NCI-H1092 treated with DMSO at 0.1 percent for 48 hours (cell line): ENCODE measurements around the gene RPS15A.
"Not testable (repeated sequence)": the region's sequence is repeated elsewhere in the genome, so short reads cannot be mapped to it uniquely, and the experiment has no call there.

Experiments used
- DNase-seq: peaks from one replicate; lab custom pipeline; 2025; lab: John Stamatoyannopoulos, UW

RPS15A gene

DNA sequence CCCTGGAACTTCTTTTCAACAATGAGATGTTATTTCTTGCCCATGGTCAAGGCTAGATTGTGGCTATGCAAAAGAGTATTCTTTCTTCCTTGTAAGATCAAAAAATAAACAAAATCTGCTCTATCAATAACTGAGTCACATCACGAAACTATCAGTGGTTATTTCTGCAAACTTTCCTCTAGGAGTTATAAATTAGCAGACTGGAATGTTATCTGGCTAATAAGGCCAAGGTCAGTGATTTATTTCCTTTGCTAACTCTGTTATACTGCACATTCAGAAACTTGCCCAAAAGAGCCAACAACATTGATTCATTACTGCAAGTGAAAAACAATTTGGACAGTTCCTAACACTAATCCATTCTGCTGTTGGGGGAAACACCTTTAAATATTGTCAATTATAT, 6.2 kb upstream of the RPS15A start:
- no peak for DNase-seq

DNA sequence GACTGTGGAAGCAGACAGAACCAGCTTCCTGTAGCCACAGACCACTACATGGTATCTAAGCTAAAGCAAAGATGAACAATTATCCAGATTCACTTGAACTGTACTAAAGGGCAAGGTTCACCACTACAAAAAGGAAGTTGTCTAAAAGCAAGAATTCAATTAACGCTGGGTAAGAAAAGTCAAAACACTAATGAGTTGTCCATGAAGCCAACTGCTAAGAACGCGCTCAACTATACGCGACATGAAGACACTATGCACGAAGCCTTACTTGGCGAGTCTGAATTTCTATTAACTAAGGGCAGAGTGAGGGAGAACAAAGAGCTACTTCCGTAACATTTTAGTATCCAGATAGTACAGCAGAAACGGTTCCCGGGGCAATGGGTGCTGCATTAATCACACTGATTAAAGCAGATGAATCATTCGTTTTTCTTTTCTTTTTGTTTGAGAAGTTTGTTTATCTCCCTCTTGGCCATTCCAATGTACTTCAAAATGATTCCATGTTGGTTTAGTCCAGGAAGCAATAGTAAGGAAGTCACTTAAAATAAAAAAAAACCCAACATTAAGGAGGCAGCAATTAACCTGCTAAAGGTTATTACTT, 2.8 kb upstream of the RPS15A start:
- no peak for DNase-seq

DNA sequence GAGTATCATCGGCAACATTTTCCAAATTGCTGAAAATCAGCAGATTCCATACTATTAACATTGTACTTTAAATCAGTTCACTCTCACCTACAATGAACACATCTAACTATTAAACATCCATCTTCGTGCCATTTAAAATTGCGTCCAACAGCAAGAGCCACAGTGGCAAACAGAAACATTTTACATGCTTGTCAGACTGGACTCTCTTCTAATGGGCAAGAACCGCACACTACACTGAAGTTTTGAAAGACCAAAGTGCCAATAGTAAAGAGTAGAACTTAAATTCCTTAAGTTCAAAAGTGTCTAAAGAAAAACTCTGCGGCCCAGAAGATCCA, 652 bp downstream of the RPS15A start:
- no peak for DNase-seq

DNA sequence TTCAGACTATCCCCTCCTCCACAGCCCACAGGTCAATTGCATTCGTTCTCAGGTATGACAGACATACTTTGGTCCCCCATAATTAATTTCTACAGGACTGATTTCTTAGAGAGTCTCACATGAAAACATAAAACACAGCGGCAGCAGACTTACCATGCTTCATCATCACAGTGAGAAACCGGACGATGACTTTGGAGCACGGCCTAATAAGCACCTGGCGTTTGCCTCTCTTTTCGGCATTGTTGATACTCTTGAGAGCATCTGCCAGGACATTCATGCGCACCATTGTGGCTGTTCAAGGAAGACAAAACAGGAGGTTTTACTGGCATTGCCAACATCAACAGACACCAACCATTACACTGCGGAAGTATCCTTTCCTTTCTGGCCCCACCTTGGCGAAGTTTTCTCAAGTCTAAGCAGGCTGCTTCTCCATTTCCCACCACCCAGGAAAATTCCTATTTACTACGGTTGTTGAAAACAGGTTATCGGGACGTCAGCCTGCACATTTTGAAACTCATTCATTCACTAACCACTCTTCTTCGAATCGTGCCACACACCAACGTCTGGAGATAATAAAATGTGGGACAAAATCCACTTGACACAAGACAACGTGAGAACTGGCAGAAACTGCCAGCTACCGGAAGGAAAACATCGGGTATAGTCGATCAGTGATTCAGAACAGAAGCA, 1.2 kb downstream of the RPS15A start:
- DNase-seq: no peak

DNA sequence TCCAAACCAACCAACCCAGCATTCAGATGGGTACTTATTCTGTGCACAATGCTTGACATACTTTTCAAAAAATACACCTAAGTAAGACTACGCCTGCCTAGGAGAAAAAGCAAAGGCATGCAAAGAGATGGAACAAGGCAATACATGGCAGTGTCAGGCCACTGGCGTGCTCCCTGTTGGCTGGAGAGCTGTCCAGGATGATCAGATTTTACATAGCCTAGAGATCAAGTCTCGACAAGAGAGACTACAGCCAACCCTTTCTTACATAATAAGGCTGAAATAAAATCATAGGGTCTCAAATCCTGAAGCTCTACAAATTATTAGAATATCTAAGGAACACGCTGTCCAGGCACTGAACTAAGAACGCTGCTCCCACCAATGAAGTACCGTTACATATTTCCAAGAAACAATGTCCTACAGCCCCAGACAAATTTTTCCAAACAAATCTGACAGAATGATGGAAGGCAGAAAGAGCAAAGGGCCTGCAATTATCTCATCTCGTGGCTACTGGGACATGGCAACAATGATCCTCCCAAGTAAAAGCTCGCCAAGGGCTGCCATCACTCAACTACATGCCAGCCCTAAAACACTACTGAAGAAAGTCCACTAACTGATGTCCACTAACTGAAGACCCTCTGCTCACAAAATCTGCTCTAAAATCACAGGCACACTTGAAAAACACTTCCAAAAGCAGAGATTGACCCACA, 5.1 kb downstream of the RPS15A start:
- no peak for DNase-seq

DNA sequence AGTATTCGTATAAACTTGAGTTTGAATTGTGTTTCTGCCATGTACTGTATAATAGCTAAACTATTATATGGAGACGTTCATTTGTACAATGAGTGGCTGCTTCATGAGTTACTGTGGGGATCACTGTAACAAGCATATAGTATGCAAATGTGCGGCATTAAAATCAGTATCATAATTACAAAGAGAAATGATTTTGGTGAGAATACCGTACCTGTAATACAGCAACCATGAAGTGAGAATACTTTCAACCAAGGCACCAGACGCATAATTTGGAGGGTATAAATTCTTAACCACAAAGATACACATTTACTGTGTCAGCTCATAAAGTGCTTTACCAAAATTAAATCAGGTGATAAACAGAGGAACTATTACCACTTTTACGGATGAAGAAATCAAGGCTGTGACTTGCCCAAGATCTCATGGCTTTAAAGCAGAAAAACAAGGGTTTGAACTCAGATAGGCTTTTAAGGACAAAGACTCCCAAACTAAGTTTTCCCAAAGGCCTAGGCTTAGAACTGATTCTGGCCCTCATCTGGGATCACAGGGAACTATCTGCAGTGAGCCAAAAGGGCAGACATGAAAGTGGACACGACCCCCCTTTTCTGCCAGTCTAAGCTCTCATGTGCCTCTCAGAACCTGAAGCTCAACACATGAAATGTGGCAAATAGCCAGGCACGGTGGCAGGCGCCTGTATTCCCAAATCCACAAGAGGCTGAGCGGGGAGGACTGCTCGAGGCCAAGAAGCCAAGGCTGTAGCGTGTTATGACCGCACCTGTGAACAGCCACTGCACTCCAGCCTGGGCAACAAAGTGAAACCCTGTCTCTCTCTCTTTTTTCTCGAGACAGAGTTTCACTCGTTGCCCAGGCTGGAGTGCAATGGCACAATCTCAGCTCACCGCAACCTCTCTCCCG, 6.4 kb downstream of the RPS15A start:
- DNase-seq: no peak

DNA sequence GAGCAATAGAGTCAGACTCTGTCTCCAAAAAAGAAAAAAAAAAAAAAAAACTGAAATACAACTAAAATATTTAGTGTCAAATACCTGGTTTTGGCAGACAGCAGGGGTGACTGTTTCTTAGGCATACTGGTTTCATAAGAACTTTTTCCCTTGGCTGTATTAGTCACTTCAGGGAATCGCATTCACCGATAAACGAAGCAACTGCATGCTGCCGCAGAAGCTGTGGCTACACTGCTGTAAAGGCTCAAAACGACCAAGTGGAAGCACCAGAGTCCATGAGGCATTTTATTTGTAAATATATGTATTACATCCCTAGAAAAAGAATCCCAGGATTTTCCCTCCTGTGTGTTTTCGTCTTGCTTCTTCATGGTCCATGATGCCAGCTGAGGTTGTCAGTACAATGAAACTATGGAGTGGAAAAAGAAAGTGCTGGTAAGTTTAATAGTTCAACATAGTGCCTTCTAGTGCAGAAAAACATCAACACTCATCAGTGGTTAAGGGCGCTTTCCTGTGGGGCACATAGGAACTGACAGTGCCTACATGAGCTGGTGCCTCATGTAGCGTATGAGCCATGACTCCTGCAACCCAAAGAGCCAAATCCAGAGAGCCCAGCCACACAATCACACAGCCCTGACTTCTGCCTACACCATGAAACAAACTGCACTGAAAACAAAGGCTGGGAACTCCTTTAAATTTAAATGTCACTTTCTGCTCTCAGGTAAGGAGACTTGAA, 7.3 kb downstream of the RPS15A start:
- no peak for DNase-seq

DNA sequence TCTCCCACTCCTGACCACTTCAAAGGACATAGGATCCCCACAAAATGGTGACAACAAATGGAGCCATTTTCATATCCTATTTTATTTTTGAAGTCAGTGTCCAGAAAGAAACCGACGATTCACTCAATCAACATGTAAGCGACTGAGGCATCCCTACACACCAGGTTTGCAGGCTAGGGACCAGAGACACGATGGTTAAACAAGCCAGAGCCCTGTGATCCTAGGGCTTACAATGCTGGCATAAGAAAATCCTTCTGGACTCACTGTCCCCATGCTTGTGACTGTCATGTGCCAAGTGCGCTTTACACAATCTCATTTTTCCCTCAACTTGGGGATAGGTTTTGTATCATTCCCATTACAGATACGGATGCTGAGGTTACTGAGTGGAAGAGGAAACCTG, 8.9 kb downstream of the RPS15A start:
- not testable (repeated sequence) for DNase-seq

DNA sequence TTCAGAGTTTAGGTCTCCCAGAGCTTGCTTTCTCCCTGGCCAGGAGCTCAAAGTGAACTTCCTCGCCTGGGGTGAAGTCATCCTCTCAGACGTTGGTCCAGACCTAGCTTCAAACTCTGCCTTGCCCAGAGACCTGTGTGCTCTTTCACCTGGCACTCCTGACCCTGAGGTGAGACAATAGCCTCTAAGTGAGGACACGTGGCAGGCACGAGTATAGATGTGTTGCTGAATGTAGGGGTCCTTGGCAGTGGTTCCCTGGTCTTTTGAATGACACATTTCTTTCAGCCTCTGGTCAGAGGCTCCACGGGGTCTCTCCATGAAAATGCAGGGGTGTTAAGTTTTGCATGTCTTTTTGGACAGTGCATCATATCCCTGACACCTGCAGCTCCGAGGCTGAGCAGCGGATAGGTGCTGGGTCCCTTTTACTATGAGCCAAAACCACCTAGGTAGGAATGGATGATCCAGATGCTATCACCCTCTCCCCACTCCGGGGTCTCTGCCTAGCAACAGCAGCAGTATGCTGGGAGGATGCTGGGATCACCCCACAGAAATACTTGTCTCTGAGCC, 9.6 kb downstream of the RPS15A start:
- not testable (repeated sequence) for DNase-seq

DNA sequence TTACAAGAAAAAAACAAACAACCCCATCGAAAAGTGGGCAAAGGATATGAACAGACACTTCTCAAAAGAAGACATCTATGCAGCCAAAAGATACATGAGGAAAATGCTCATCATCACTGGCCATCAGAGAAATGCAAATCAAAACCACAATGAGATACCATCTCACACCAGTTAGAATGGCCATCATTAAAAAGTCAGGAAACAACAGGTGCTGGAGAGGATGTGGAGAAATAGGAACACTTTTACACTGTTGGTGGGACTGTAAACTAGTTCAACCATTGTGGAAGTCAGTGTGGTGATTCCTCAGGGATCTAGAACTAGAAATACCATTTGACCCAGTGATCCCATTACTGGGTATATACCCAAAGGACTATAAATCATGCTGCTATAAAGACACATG, 12.5 kb downstream of the RPS15A start:
- not testable (repeated sequence) for DNase-seq

DNA sequence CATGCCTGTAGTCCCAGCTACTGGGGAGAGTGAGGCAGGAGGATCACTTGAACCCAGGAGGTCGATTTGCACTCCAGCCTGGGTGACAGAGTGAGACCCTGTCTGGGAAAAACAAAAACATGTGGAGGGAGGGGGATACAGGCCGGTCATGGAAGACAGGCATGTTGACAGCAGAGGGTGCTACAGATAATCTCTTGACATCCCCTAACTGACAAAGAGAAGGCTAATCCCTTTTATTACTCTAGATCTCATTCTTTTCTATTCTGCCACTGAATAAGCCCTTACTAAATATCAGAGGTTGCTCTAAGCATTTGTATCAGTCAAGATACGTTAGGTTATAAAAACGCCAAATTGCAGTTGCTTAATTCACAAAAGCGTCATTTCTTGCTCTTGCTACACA, 13.8 kb downstream of the RPS15A start:
- DNase-seq: not testable (repeated sequence)

DNA sequence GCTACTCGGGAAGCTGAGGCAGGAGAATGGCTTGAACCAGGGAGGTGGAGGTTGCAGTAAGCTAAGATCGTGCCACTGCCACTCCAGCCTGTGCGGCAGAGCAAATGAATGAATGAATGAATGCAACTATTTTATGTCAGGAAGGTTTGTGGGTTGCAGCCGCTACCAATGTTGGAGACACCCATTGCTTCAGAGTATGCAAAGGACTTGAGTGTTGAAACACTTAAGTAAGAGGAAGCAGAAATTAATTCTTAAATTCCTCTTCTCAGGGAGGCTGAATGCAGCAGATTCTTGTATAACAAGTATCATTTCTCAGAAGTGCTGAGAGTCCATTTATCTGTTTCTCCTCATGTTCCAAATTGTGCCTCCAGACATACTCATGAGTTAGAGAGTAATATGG, 15.5 kb downstream of the RPS15A start:
- not testable (repeated sequence) for DNase-seq

DNA sequence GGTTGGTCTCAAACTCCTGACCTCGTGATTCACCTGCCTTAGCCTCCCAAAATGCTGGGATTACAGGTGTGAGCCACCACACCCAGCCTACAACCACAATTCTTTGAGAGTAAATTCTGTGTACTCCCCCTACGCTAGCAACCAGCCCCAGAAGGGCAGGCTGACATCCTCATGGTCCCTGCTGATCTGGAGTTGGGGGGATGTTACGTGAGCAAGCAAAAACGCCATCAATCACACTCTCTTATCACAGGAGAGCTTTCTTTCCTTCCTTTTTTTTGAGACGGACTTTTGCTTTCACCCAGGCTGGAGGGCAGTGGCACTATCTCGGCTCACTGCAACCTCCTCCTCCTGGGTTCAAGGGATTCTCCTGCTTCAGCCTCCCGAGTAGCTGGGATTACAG, 18.0 kb downstream of the RPS15A start:
- not testable (repeated sequence) for DNase-seq

DNA sequence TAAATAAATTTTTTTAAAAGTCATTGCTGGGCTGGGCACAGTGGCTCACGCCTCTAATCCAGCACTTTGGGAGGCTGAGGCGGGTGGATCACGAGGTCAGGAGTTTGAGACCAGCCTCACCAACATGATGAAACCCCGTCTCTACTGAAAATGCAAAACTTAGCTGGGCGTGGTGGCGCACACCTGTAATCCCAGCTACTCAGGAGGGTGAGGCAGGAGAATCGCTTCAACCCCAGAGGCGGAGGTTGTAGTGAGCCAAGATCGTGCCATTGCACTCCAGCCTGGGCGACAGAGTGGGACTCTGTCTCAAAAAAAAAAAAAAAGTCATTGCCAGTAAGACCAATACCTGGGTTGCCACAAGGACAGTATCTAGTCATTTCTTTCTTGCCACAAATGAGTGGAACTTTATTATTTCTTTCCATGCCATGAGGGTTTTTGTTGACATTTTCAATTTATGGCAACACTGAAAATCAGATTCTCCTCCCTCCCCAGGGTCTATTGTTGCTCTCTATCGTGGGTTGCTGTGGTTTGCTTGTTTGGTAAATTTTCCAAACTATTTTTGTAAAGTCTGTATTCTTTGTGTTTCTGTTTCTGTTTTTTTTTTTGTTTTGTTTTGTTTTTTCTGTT, 19.7 kb downstream of the RPS15A start:
- DNase-seq: not testable (repeated sequence)

DNA sequence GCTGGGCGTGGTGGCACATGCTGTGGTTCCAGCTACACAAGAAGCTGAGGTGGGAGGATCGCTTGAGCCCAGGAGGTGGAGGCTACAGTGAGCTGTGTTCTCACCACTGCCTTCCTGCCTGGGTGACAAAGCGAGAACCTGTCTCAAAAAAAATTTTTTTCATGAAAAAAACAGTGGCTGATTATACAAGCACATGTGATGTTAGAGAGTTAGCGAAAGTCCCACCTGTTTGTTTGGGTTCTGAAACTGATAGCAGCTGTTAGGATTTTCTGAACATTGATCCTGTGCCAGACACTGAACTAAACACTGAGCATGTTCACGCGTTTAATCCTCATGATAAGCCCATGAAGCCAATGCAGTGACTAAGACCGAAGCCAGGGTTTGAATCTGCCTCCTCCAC, 22.9 kb downstream of the RPS15A start:
- not testable (repeated sequence) for DNase-seq

DNA sequence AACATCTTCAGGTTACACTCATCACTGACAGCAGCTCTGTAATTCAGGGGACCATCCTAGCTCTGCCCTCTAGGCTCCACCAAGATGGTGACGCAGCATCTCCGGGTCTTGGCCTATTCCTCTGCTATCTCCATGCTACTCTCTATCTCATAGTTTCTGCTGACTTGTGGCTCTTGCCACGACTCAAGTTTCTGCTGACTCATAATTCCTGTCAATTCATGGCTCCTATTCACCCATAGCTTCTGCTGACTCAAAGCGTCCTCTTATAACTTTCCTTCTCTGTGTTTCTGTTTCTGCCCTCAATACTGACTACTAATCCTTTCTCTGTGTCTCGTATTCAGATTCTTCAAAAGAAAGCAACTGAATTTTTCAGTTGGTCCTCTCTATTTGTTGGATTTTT, 27.4 kb downstream of the RPS15A start:
- not testable (repeated sequence) for DNase-seq

DNA sequence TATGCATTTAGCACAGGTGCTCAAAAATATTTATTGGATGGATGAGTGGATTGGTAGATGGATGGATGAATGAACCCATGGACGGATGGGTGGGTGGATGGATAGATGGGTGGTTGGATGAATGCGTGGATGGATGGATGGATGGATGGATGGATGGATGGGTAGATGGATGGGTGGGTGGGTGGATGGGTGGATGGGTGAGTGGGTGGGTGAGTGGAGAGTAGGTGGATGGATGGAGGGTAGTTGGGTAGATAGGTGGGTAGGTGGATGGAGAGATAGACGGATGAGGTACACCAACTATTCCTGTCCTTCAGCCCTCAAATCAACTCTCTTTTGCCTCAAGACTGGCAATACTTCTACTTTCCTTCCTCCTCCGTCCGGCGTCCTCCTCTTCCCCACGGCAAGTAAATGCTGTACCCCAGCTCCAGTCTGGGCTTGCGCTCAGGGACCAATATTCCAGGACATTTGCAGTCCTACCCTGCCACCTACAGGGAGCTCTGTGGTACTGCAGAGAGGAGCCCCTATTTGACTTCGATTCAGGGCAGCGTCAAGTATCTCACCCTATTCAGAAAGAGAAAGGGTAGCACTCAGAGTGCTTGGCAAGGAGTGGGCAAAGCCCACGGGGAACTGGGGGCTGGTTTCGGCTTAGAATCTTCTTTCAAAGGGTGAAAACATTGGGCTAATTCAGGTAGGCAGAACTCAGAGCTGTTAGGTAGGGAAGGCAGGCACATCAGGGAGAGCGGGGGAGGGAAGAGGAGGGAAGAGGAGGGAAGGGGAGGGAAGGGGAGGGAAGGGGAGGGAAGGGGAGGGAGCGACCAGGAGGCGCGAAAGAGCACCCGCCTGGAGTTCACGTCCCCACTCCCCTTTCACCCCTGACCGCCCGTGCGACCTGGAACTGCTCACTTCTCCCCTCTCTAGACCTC, 30.3 kb downstream of the RPS15A start:
- peak; percentile 37 for DNase-seq

DNA sequence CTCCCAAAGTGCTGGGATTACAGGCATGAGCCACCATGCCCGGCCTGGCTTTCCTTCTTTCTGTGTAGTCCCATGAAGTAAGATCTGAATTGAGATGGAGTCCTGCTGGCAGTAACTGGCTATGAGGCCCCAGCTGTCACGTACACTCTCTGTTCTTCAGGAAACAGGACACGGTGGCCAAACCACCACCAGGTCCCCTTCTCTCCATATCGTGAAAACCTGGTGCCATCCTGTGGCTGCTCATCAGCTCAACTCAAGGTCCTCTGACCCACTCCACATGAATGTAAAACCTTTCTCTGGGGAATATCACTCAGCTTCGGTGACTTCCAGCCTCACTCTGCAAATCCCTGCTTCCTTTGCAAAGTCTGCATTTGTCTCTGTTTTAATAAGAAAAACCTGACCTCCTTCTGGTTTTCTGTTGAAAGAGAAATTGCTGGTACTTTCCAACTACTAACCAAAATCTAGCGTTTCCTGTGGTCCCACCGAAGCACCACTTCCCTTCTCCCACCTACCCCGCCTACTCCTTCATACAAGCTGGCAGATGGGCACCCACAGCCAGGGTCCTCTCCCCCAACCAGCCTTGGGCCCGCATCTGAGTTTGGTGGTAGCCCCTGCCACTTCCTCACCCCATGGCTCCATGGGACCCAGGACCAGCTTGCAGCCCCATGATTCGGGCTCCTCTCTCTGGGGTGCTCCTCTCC, 32.0 kb downstream of the RPS15A start:
- DNase-seq: not testable (repeated sequence)

DNA sequence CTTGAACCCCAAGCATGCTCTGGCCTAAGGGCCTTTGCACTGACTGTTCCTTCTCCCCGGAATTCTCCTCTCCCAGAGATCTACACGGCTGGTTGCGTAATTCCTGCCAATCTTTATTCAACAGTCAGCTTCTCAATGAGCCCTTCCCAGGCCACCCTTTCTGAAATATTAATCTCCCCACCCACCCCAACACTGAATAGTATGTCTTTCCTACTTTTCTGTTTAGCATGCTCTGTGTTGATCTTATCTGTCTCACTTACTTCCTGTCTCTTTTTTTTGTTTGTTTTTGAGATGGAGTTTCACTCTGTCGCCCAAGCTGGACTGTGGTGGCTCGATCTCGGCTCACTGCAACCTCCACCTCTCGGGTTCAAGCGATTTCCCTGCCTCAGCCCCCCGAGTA, 33.5 kb downstream of the RPS15A start:
- not testable (repeated sequence) for DNase-seq
